Activated T-helper 1 cell treated with anti-CD3 and anti-CD28 coated beads, Interleukin-12 subunit alpha, Interleukin-12 subunit beta, Interleukin-2, Interleukin-4 antibody, amounts not matched to agents 30 ng/mL and 10 ng/mL and 1 ng/mL, durations not matched to agents 14 hours and 24 hours and 36 hours (primary cell): ENCODE measurements around the gene HECW1. TPM values are rescaled to one million over a fixed set of nuclear protein-coding genes. Genes with fewer than 3 reads are reported as not detected.
"Not testable (repeated sequence)": the region's sequence is repeated elsewhere in the genome, so short reads cannot be mapped to it uniquely, and the experiment has no call there.

Source experiments
- DNase-seq: peaks from one replicate; pipeline ENCODE4 v3.0.0; 2021; ENCODE audit warnings: low spot score
- H3K27ac Mint-ChIP-seq: one replicate; pipeline ENCODE4 v1.8.0; 2021; ENCODE audit warnings: mild to moderate bottlenecking, mixed read lengths
- H3K27me3 Mint-ChIP-seq: one replicate; pipeline ENCODE4 v1.8.0; 2022; ENCODE audit warnings: mild to moderate bottlenecking, moderate library complexity, mixed read lengths; ENCODE audit not compliant: insufficient read depth
- H3K36me3 Mint-ChIP-seq: one replicate; pipeline ENCODE4 v1.8.0; 2021; ENCODE audit warnings: low read depth, mixed read lengths
- H3K4me1 Mint-ChIP-seq: one replicate; pipeline ENCODE4 v1.8.0; 2021; ENCODE audit warnings: low read depth, mixed read lengths
- H3K4me3 Mint-ChIP-seq: one replicate; pipeline ENCODE4 v1.8.0; 2021; ENCODE audit warnings: mild to moderate bottlenecking, moderate library complexity, mixed read lengths
- H3K9me3 Mint-ChIP-seq: one replicate; pipeline ENCODE4 v1.8.0; 2021; ENCODE audit warnings: mixed read lengths
- intact Hi-C: fragments of 100-400 bp; cut with micrococcal nuclease; formaldehyde crosslinking; loops from one replicate; pipeline ENCODE4 v1.15.1; 2024
- total RNA-seq: library from RNA; stranded (reverse); gene quantifications from 2 replicates; pipeline ENCODE4 v1.2.3, GENCODE V29; 2022

The HECW1 gene
- total RNA-seq, 1 donor from 2014 or later: not detected

GRCh38 chr7:43586251-43586900 lies 473.9 kb downstream of the HECW1 start:
- Mint-ChIP-seq H3K36me3 (peaks cover 24% of the 10 kb centered on the region), H3K4me1 (peaks cover 64% of the 10 kb centered on the region), H3K27ac (peak overlapping the region; percentile 96), H3K9me3 (no peaks in the 10 kb centered on the region), H3K4me3 (peak overlapping the region; percentile 96), H3K27me3 (peaks cover 12% of the 10 kb centered on the region)
- intact Hi-C loops: loop anchor here (1.0 to 2.0 kb wide), 4 partner anchors 27 to 340 kb away; partner anchors contain the start of gene UBE2D4
- DNase-seq: no peak

DNA sequence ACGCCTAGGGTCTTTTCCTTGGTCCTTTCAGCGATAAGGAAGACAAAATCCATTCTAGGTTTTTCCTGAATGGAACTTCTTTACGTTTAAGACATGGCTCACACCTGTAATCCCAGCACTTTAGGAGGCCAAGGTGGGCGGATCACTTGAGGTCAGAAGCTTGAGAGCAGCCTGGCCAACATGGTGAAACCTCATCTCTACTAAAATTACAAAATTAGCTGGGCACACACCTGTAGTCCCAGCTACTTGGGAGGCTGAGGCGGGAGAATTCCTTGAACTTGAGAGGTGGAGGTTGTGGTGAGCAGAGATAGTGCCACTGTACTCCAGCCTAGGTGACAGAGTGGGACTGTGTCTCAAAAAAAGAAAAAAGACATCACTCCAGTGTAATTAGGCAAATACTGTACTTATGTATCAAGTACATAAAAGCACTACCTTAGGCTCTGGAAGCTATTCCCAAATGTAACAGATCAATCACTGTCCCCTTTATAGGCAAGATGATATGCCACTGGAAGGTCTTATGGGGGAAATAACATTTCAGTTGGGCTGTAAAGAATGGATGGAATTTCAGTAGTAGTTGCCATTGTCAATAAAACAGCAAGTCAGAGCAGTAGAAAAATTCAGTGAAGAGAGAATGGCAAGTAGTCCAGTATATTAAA lies 476.2 kb downstream of the HECW1 start:
- Mint-ChIP-seq H3K4me1 (peaks cover 73% of the 10 kb centered on the region), H3K4me3 (peak overlapping the region; percentile 49), H3K36me3 (peaks cover 30% of the 10 kb centered on the region), H3K27ac (peak overlapping the region; percentile 38), H3K9me3 (no peaks in the 10 kb centered on the region), H3K27me3 (no peaks in the 10 kb centered on the region)
- intact Hi-C loops: no loop called here
- no peak for DNase-seq

- peaks cover 32% of the 10 kb centered on the region for H3K36me3 Mint-ChIP-seq
- H3K27ac Mint-ChIP-seq: no peak overlapping the region
- DNase-seq: no peak
- intact Hi-C loops: no loop called here
- peaks cover 78% of the 10 kb centered on the region for H3K4me1 Mint-ChIP-seq
- H3K9me3 Mint-ChIP-seq: no peaks in the 10 kb centered on the region
- H3K4me3 Mint-ChIP-seq: no peak overlapping the region
- H3K27me3 Mint-ChIP-seq: no peaks in the 10 kb centered on the region
These were observed 476.7 kb downstream of the HECW1 start for GRCh38 chr7:43589133-43589478.

GRCh38 chr7:43589728-43590127 lies 477.3 kb downstream of the HECW1 start:
- no peak overlapping the region for H3K4me3 Mint-ChIP-seq
- no peak overlapping the region for H3K27ac Mint-ChIP-seq

GRCh38 chr7:43590862-43591557 lies 478.6 kb downstream of the HECW1 start:
- no peaks in the 10 kb centered on the region for H3K9me3 Mint-ChIP-seq
- H3K36me3 Mint-ChIP-seq: peaks cover 35% of the 10 kb centered on the region
- intact Hi-C loops: loop anchor here (1.0 to 5.0 kb wide), 5 partner anchors 22 to 1606 kb away; no protein-coding TSS in a partner anchor
- H3K4me3 Mint-ChIP-seq: peak overlapping the region; percentile 46
- DNase-seq: peak; percentile 33
- peak overlapping the region; percentile 70 for H3K27ac Mint-ChIP-seq
- H3K27me3 Mint-ChIP-seq: no peaks in the 10 kb centered on the region
- peaks cover 85% of the 10 kb centered on the region for H3K4me1 Mint-ChIP-seq

More at GRCh38 chr7:43589728-43590127, 477.3 kb downstream of the HECW1 start:
- DNase-seq: no peak
- Mint-ChIP-seq H3K36me3 (peaks cover 32% of the 10 kb centered on the region), H3K9me3 (no peaks in the 10 kb centered on the region), H3K27me3 (no peaks in the 10 kb centered on the region), H3K4me1 (peaks cover 84% of the 10 kb centered on the region)
- intact Hi-C loops: loop anchor here (2.0 to 5.0 kb wide), 2 partner anchors 89 to 1608 kb away; no protein-coding TSS in a partner anchor

DNA sequence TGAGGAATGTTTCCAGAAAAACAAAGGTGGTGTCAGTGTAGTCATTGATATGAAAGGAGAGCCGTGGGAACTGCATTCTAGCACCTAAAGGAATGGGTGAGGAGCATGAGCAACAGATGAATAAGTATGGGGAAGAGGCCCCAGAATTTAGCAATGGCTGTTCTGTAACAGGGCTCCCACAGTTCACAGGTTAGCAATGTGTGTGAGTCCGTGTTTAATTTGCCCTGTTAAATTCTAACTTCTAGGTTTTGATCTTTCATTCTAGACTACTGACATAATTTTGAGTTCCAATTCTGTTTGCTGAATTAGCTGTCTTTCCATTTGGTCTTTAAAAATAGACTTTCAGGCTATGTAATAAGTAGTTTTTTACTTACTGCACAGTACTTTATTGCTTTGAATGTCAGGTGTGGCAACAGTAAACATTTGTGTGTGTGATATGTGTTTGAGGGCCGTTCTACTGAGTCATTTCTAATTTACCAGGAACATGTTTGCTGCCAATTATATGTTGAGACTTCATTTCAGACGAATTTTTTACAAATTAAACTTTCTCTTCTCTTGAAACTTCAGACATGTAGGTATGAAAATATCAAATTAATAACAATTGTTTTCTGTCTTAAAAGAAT lies 479.2 kb downstream of the HECW1 start:
- Mint-ChIP-seq H3K27ac (peak overlapping the region; percentile 70), H3K4me1 (peaks cover 83% of the 10 kb centered on the region), H3K27me3 (no peaks in the 10 kb centered on the region), H3K4me3 (peak overlapping the region; percentile 46), H3K36me3 (peaks cover 34% of the 10 kb centered on the region), H3K9me3 (no peaks in the 10 kb centered on the region)
- DNase-seq: no peak
- intact Hi-C loops: loop anchor here (1.0 to 5.0 kb wide), 5 partner anchors 22 to 1606 kb away; no protein-coding TSS in a partner anchor

DNA sequence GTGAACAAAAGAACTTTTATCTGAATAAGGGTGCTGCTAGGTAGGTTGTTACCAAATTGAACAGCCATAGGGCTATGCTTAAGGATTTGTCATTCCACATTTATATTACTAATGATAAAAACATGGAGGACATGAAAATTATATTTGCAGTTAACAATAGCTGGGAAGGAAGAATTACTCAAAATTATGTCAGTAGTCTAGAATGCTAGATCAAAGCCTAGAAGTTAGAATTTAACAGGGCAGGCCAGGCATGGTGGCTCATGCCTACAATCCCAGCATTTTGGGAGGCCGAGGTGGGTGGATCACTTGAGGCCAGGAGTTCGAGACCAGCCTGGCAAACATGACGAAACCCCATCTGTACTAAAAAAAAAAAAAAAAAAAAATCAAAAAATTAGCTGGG lies 479.9 kb downstream of the HECW1 start:
- intact Hi-C loops: loop anchor here (5.0 kb wide), 1 partner anchor 1605 kb away; no protein-coding TSS in a partner anchor
- Mint-ChIP-seq H3K27ac (no peak overlapping the region), H3K27me3 (no peaks in the 10 kb centered on the region), H3K9me3 (no peaks in the 10 kb centered on the region), H3K4me1 (peaks cover 80% of the 10 kb centered on the region), H3K4me3 (peak overlapping the region; percentile 49), H3K36me3 (peaks cover 36% of the 10 kb centered on the region)
- DNase-seq: no peak

DNA sequence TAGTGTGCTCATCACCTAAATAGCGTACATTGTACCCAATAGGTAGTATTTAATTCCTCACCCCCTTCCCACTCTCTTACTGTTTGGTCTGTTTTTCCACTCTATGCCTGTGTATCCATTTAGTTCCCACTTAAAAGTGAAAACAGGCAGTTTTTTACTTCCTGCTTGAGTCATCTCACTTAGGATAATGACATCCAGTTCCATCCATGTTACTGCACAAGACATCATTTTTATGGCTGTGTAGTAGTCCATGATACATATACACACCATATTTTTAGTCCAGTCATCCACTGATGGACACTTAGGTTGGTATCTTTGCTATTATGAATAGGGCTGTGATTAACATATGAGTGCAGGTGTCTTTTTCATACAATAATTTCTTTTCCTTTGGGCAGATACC lies 480.6 kb downstream of the HECW1 start:
- no peak overlapping the region for H3K27ac Mint-ChIP-seq
- H3K9me3 Mint-ChIP-seq: no peaks in the 10 kb centered on the region

DNA sequence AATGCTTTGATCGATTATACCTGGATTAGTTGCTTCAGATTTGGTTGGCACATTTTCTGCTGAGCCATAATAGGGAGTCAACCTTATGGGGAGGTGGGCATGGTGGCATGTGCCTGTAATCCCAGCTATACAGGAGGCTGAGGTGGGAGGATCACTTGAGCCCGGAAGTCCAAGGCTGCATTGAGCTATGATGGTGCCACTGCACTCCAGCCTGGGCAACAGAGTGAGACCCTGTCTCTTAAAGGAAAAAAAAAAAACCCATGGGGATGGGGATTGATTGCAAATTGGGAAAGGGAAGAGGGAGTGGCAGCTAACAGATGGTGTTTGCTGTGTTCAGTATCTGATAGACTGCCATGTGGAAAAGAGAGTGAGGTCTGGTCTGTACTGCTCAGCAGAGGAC lies 481.6 kb downstream of the HECW1 start:
- H3K36me3 Mint-ChIP-seq: peaks cover 34% of the 10 kb centered on the region
- no peak for DNase-seq
- H3K4me1 Mint-ChIP-seq: peaks cover 73% of the 10 kb centered on the region
- H3K4me3 Mint-ChIP-seq: peak overlapping the region; percentile 32
- peak overlapping the region; percentile 65 for H3K27ac Mint-ChIP-seq
- H3K27me3 Mint-ChIP-seq: no peaks in the 10 kb centered on the region
- intact Hi-C loops: loop anchor here (5.0 kb wide), 1 partner anchor 1603 kb away; no protein-coding TSS in a partner anchor
- H3K9me3 Mint-ChIP-seq: no peaks in the 10 kb centered on the region

More for the DNA sequence above, 480.6 kb downstream of the HECW1 start:
- no peak for DNase-seq
- H3K4me3 Mint-ChIP-seq: no peak overlapping the region
- H3K27me3 Mint-ChIP-seq: no peaks in the 10 kb centered on the region
- peaks cover 36% of the 10 kb centered on the region for H3K36me3 Mint-ChIP-seq
- intact Hi-C loops: loop anchor here (5.0 kb wide), 1 partner anchor 1604 kb away; no protein-coding TSS in a partner anchor
- peaks cover 77% of the 10 kb centered on the region for H3K4me1 Mint-ChIP-seq

DNA sequence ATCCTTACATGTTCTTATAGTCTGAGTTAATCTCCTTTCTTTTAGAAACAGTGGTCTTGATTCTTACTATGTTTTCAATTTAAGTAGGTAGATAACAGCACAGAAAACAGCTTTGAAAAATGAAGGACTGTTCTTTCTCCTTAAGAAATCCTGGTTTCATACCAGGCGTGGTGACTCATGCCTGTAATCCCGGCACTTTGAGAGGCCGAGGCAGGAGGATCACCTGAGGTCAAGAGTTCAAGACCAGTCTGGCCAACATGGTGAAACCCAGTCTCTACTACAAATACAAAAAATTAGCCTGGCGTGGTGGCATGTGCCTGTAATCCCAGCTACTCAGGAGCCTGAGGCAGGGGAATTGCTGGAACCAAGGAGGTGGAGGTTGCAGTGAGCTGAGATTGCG lies 484.0 kb downstream of the HECW1 start:
- intact Hi-C loops, H3K27ac Mint-ChIP-seq, DNase-seq, H3K27me3 Mint-ChIP-seq, H3K4me3 Mint-ChIP-seq, H3K9me3 Mint-ChIP-seq: not testable (repeated sequence)
- H3K36me3 Mint-ChIP-seq: peaks cover 40% of the 10 kb centered on the region
- peaks cover 60% of the 10 kb centered on the region for H3K4me1 Mint-ChIP-seq

- Mint-ChIP-seq H3K4me3 (no peak overlapping the region), H3K27me3 (no peaks in the 10 kb centered on the region), H3K4me1 (peaks cover 42% of the 10 kb centered on the region), H3K9me3 (no peaks in the 10 kb centered on the region), H3K36me3 (peaks cover 34% of the 10 kb centered on the region), H3K27ac (no peak overlapping the region)
- intact Hi-C loops: no loop called here
- no peak for DNase-seq
These were observed 487.6 kb downstream of the HECW1 start for GRCh38 chr7:43600056-43600455.

GRCh38 chr7:43602256-43602655 lies 489.8 kb downstream of the HECW1 start:
- intact Hi-C loops: no loop called here
- Mint-ChIP-seq H3K9me3 (no peaks in the 10 kb centered on the region), H3K4me3 (no peak overlapping the region), H3K27ac (no peak overlapping the region), H3K27me3 (no peaks in the 10 kb centered on the region), H3K36me3 (peaks cover 31% of the 10 kb centered on the region), H3K4me1 (peaks cover 44% of the 10 kb centered on the region)
- no peak for DNase-seq
